H1 (cell line): ENCODE results near the gene PRR5L. TPM values are rescaled to one million over a fixed set of nuclear protein-coding genes. Genes with fewer than 3 reads are reported as not detected.

Source experiments
- CTCF ChIA-PET: fragments of 300-600 bp; sonication (Branson Sonifier 250); formaldehyde crosslinking; loops from one replicate; lab custom pipeline; 2021; ENCODE audit not compliant: partially characterized antibody; lab: Charles Lee
- POLR2A ChIA-PET: fragments of 300-600 bp; sonication (Branson Sonifier 250); formaldehyde crosslinking; loops from one replicate; lab custom pipeline; 2021; ENCODE audit warnings: inconsistent platforms; ENCODE audit not compliant: partially characterized antibody; lab: Charles Lee
- DNase-seq, 2 experiments: peaks; one replicate each; pipeline versions ENCODE4 v3.0.0 to v3.0.0-alpha.2; 2010 to 2022; ENCODE audit warnings: low spot score in 2 of 2, low read depth in 1 of 2, mixed read lengths in 1 of 2
- FAIRE-seq: peaks from 2 replicates; lab custom pipeline; 2011; peaks lifted over from hg19 to GRCh38; lab: Jason Lieb, UNC
- H2AFZ ChIP-seq: 2 replicates; pipeline ENCODE4 v1.8.1; 2012; ENCODE audit warnings: low read length, inconsistent platforms
- H2AK5ac ChIP-seq: 2 replicates; pipeline ENCODE4 v1.6.1; 2013; ENCODE audit warnings: low read depth, low read length
- H2BK120ac ChIP-seq: replicated peaks from 2 replicates; pipeline ENCODE3; 2013; ENCODE audit warnings: low read depth, low read length, inconsistent platforms
- H2BK12ac ChIP-seq: 2 replicates; pipeline ENCODE4 v1.6.1; 2013; ENCODE audit warnings: low read depth, low read length
- H2BK15ac ChIP-seq: 2 replicates; pipeline ENCODE4 v1.6.1; 2013; ENCODE audit warnings: low read length
- H2BK20ac ChIP-seq: 2 replicates; pipeline ENCODE4 v1.6.1; 2013; ENCODE audit warnings: low read length
- H2BK5ac ChIP-seq: 2 replicates; pipeline ENCODE4 v1.6.1; 2013; ENCODE audit warnings: low read depth, low read length
- H3K14ac ChIP-seq: 2 replicates; pipeline ENCODE4 v1.6.1; 2013; ENCODE audit warnings: inconsistent platforms; ENCODE audit not compliant: insufficient read length
- H3K18ac ChIP-seq: 2 replicates; pipeline ENCODE4 v1.6.1; 2013; ENCODE audit warnings: low read length; ENCODE audit errors: extremely low read depth
- H3K23ac ChIP-seq: 2 replicates; pipeline ENCODE4 v1.6.1; 2013; ENCODE audit warnings: inconsistent platforms; ENCODE audit not compliant: insufficient read length
- H3K23me2 ChIP-seq: 2 replicates; pipeline ENCODE4 v1.6.1; 2013; ENCODE audit warnings: low read depth, low read length
- H3K27ac ChIP-seq: 2 replicates; pipeline ENCODE4 v1.6.1; 2011; ENCODE audit warnings: low read depth, low read length, inconsistent platforms
- H3K27me3 ChIP-seq, 4 experiments: replicated peaks in 1 of 4; 1 replicate in 1 of 4; 2 replicates in 3 of 4; pipeline versions ENCODE4 v1.6.1 to v1.8.1; 2011 to 2013; ENCODE audit warnings: low read length in 3 of 4, mild to moderate bottlenecking in 3 of 4, inconsistent platforms in 2 of 4, mixed read lengths in 2 of 4, moderate library complexity in 1 of 4; ENCODE audit not compliant: control insufficient read depth in 3 of 4, insufficient read depth in 3 of 4; ENCODE audit errors: extremely low read depth in 1 of 4
- H3K36me3 ChIP-seq, 4 experiments: 2 replicates each; pipeline versions ENCODE4 v1.6.1 to v1.8.1; 2011 to 2013; ENCODE audit warnings: mild to moderate bottlenecking in 4 of 4, low read length in 3 of 4, moderate library complexity in 2 of 4, control low read depth in 1 of 4, inconsistent platforms in 1 of 4; ENCODE audit not compliant: insufficient read depth in 4 of 4, control insufficient read depth in 2 of 4
- H3K4ac ChIP-seq: replicated peaks from 2 replicates; pipeline ENCODE3; 2013; ENCODE audit warnings: low read length, low read depth, mixed read lengths, inconsistent platforms; ENCODE audit not compliant: insufficient read length
- H3K4me1 ChIP-seq, 4 experiments: replicated peaks in 1 of 4; 1 replicate in 1 of 4; 2 replicates in 3 of 4; pipeline versions ENCODE4 v1.6.1 to v1.8.1; 2011 to 2013; ENCODE audit warnings: low read length in 3 of 4, inconsistent platforms in 2 of 4, mixed read lengths in 1 of 4; ENCODE audit not compliant: insufficient read depth in 4 of 4, control insufficient read depth in 3 of 4
- H3K4me2 ChIP-seq, 2 experiments: 2 replicates each; pipeline versions ENCODE4 v1.6.1 to v1.8.1; 2011 to 2013; ENCODE audit warnings: low read depth in 2 of 2, low read length in 2 of 2, control low read depth in 1 of 2, inconsistent platforms in 1 of 2, mild to moderate bottlenecking in 1 of 2; ENCODE audit not compliant: insufficient read depth in 1 of 2
- H3K4me3 ChIP-seq, 4 experiments: fragments of 200-600, 300-600 bp in 1 of 4; sonication (generic), shearing (Covaris generic), sonication (Bioruptor Twin) in 1 of 4; 2 replicates each; pipeline versions ENCODE4 v1.5.1 to v1.8.1; 2011 to 2016; ENCODE audit warnings: low read length in 4 of 4, low read depth in 3 of 4, control low read depth in 2 of 4, inconsistent platforms in 2 of 4, mild to moderate bottlenecking in 2 of 4, mixed read lengths in 1 of 4, moderate library complexity in 1 of 4; ENCODE audit not compliant: insufficient read depth in 2 of 4; ENCODE audit errors: extremely low read depth in 1 of 4
- H3K56ac ChIP-seq: replicated peaks from 2 replicates; pipeline ENCODE3; 2013; ENCODE audit warnings: low read depth, mild to moderate bottlenecking, mixed read lengths, low read length, inconsistent platforms; ENCODE audit not compliant: insufficient read length
- H3K79me1 ChIP-seq: 2 replicates; pipeline ENCODE4 v1.6.1; 2013; ENCODE audit warnings: low read depth, low read length, control low read depth
- H3K79me2 ChIP-seq, 2 experiments: 2 replicates each; pipeline versions ENCODE4 v1.6.1 to v1.8.1; 2012 to 2013; ENCODE audit warnings: low read length in 2 of 2, mild to moderate bottlenecking in 2 of 2, inconsistent platforms in 1 of 2; ENCODE audit not compliant: insufficient read depth in 2 of 2, control insufficient read depth in 1 of 2
- H3K9ac ChIP-seq, 4 experiments: replicated peaks in 1 of 4; 1 replicate in 1 of 4; 2 replicates in 3 of 4; pipeline versions ENCODE4 v1.6.1 to v1.8.1; 2011 to 2013; ENCODE audit warnings: low read depth in 3 of 4, low read length in 3 of 4, control low read depth in 2 of 4, mild to moderate bottlenecking in 2 of 4, moderate library complexity in 2 of 4, inconsistent platforms in 1 of 4; ENCODE audit errors: extremely low read depth in 1 of 4
- H3K9me3 ChIP-seq, 2 experiments: 2 replicates each; pipeline versions ENCODE4 v1.6.1 to v1.8.1; 2012 to 2013; ENCODE audit warnings: mild to moderate bottlenecking in 2 of 2, moderate library complexity in 2 of 2, control low read depth in 1 of 2, inconsistent platforms in 1 of 2, low read depth in 1 of 2, low read length in 1 of 2, mixed read lengths in 1 of 2; ENCODE audit not compliant: insufficient read depth in 2 of 2
- H4K20me1 ChIP-seq, 2 experiments: replicated peaks in 1 of 2; 2 replicates each; pipeline versions ENCODE3 to v1.8.1; 2011 to 2013; ENCODE audit warnings: inconsistent platforms in 2 of 2, low read length in 2 of 2, mild to moderate bottlenecking in 1 of 2; ENCODE audit not compliant: insufficient read depth in 2 of 2, control insufficient read depth in 1 of 2
- H4K5ac ChIP-seq: 2 replicates; pipeline ENCODE4 v1.6.1; 2013; ENCODE audit warnings: low read length, low read depth, mixed read lengths, inconsistent platforms; ENCODE audit not compliant: insufficient read length
- H4K8ac ChIP-seq: 2 replicates; pipeline ENCODE4 v1.8.0; 2013; ENCODE audit warnings: mild to moderate bottlenecking, moderate library complexity, low read length, inconsistent platforms; ENCODE audit not compliant: insufficient read depth; ENCODE audit errors: extremely low read depth
- H4K91ac ChIP-seq: replicated peaks from 2 replicates; pipeline ENCODE3; 2013; ENCODE audit warnings: low read length, mixed read lengths, inconsistent platforms; ENCODE audit not compliant: insufficient read length
- BCL11A ChIP-seq, 2 experiments: IDR thresholded peaks; one replicate each; pipeline ENCODE4 v1.6.1; 2011; ENCODE audit warnings: low read depth in 2 of 2, low read length in 2 of 2, mild to moderate bottlenecking in 2 of 2
- CHD1 ChIP-seq: IDR thresholded peaks from 2 replicates; pipeline ENCODE4 v1.6.1; 2012; ENCODE audit warnings: low read depth, low read length, improper control_type of control experiment
- EZH2 ChIP-seq: fragments of 200-600 bp; sonication (generic); IDR thresholded peaks from 2 replicates; pipeline ENCODE4 v1.7.1; 2012; ENCODE audit warnings: low read depth, mild to moderate bottlenecking, moderate library complexity, low read length, inconsistent platforms; ENCODE audit not compliant: severe bottlenecking
- GTF2F1 ChIP-seq: IDR thresholded peaks from 2 replicates; pipeline ENCODE4 v1.6.1; 2012; ENCODE audit warnings: low read depth, low read length, improper control_type of control experiment, borderline replicate concordance
- HDAC6 ChIP-seq: IDR thresholded peaks from one replicate; pipeline ENCODE4 v1.7.1; 2012; ENCODE audit warnings: low read depth, mild to moderate bottlenecking, inconsistent platforms, low read length, moderate library complexity
- KDM4A ChIP-seq: IDR thresholded peaks from one replicate; pipeline ENCODE4 v1.7.1; 2012; ENCODE audit warnings: low read depth, mild to moderate bottlenecking, moderate library complexity, low read length, inconsistent platforms; ENCODE audit not compliant: severe bottlenecking
- MAFK ChIP-seq: IDR thresholded peaks from 2 replicates; pipeline ENCODE4 v1.6.1; 2012; ENCODE audit warnings: low read depth, mild to moderate bottlenecking, improper control_type of control experiment, low read length
- NRF1 ChIP-seq: IDR thresholded peaks from 2 replicates; pipeline ENCODE4 v1.6.1; 2011; ENCODE audit warnings: mild to moderate bottlenecking, low read depth, low read length, improper control_type of control experiment
- SUZ12 ChIP-seq: fragments of 200-600 bp; sonication (generic); IDR thresholded peaks from 2 replicates; pipeline ENCODE4 v1.6.1; 2012; ENCODE audit warnings: mild to moderate bottlenecking, inconsistent platforms, low read length, moderate library complexity, mixed read lengths
- TAF7 ChIP-seq: optimal IDR thresholded peaks from 2 replicates; pipeline ENCODE3; 2011; ENCODE audit warnings: low read depth, mild to moderate bottlenecking, inconsistent platforms, low read length, moderate library complexity, borderline replicate concordance
- ZNF274 ChIP-seq: IDR thresholded peaks from 2 replicates; pipeline ENCODE4 v1.7.0; 2012; ENCODE audit warnings: low read length, borderline replicate concordance; ENCODE audit errors: extremely low read depth
- WGBS, 2 experiments: shearing (Covaris generic) in 1 of 2; methylation state at CpG; one replicate each; pipeline versions ENCODE4 v1.1.6 to v1.1.7; 2013 to 2015; ENCODE audit warnings: low lambda C conversion rate in 2 of 2, mixed read lengths in 2 of 2, inconsistent platforms in 1 of 2, low coverage in 1 of 2, missing lambda C conversion rate in 1 of 2; ENCODE audit not compliant: insufficient replicate concordance in 2 of 2, insufficient coverage in 1 of 2, insufficient read length in 1 of 2; ENCODE audit errors: extremely low coverage in 1 of 2, missing lambda C conversion rate in 1 of 2; 5-methylcytosine and 5-hydroxymethylcytosine counted together
- polyA plus RNA-seq, 7 experiments: library from polyadenylated mRNA; depleted of rRNA in 3 of 7; stranded (reverse) in 5 of 7; unstranded in 2 of 7; fragments of >200 nt in 5 of 7; fragments of 200-250 nt in 2 of 7; gene quantifications; 1 replicate in 5 of 7; 2 replicates in 1 of 7; 4 replicates in 1 of 7; pipeline versions ENCODE4 v1.2.1 to v1.2.3, GENCODE V29; 2011 to 2013; ENCODE audit warnings: missing spikeins in 2 of 7, mixed read lengths in 2 of 7
- total RNA-seq: library from RNA; stranded (reverse); fragmentation: NEBNext Ultra II Directional; extraction: Animal tissue kit (Norgen Biotek cat#: 25700); gene quantifications from 2 replicates; pipeline ENCODE4 v1.2.1, GENCODE V29; 2021
- TF ChIP-seq, protein P1 (sequence below), 3 experiments: IDR thresholded peaks; 1 replicate in 2 of 3; 2 replicates in 1 of 3; pipeline versions ENCODE4 v1.5.1 to v1.6.1; 2011; ENCODE audit warnings: low read length in 3 of 3, mild to moderate bottlenecking in 3 of 3, inconsistent platforms in 2 of 3, low read depth in 1 of 3, moderate library complexity in 1 of 3; ENCODE audit not compliant: insufficient read depth in 1 of 3; ENCODE audit errors: control extremely low read depth in 1 of 3

PRR5L gene
- total and polyA plus RNA-seq, 2 of the 8 experiments (the other 6 are each of a cell fraction or from before 2014, with no cell fraction given): 6.6 to 10.1 TPM

DNA sequence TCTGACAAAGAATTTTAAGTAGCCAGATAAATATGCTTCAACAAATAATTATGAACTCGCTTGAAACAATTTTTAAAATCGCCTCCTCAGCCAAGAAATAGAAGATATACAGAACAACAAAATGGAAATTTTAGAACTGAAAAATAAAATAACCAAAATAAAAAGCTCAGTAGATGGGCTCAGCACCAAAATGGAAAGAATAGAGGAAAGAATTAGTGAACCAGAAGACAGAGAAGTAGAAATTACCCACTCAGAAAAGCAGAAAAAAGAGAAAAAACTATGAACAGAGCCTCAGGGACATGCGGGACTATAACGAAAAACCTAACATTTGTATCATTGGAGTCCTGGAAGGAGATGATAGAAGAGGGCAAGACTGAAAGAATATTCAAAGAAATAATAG lies 14.2 kb upstream of the PRR5L start:
- Histone ChIP-seq H3K36me3 (no peaks in the 10 kb centered on the region), H3K4me2 (no peak overlapping the region), H3K56ac (no peak overlapping the region), H3K27ac (no peak overlapping the region), H3K23ac (no peak overlapping the region), H3K4me1 (no peaks in the 10 kb centered on the region), H2BK5ac (no peak overlapping the region), H4K20me1 (no peaks in the 10 kb centered on the region), H3K9me3 (no peaks in the 10 kb centered on the region), H2BK20ac (no peak overlapping the region), H4K91ac (no peak overlapping the region), H2AK5ac (no peak overlapping the region), H4K8ac (no peak overlapping the region), H2BK15ac (no peak overlapping the region), H3K79me1 (no peaks in the 10 kb centered on the region), H3K79me2 (no peaks in the 10 kb centered on the region), H2BK12ac (no peak overlapping the region), H3K4me3 (no peak overlapping the region), H3K4ac (no peak overlapping the region), H2BK120ac (no peak overlapping the region), H3K23me2 (no peaks in the 10 kb centered on the region), H4K5ac (no peak overlapping the region), H3K9ac (no peak overlapping the region), H3K27me3 (no peaks in the 10 kb centered on the region), H3K14ac (no peak overlapping the region), H2AFZ (no peak overlapping the region), H3K18ac (no peak overlapping the region)
- WGBS, 2 experiments: 96% methylated on average over 4 of the region's 4 CpGs; no CpG with 5 or more reads in 1 of the 2 experiments
- POLR2A ChIA-PET: interaction anchor here (0.6 kb wide), 1 partner anchor 648 kb away, joined by 3 read pairs; no protein-coding TSS in a partner anchor
- CTCF ChIA-PET: interaction anchor here (1.0 to 4.3 kb wide), 6 partner anchors 10 to 738 kb away, joined by 3 to 34 read pairs (median 4); no protein-coding TSS in a partner anchor
- DNase-seq (no peak), FAIRE-seq (no peak)
- TF ChIP-seq, protein P1, sequence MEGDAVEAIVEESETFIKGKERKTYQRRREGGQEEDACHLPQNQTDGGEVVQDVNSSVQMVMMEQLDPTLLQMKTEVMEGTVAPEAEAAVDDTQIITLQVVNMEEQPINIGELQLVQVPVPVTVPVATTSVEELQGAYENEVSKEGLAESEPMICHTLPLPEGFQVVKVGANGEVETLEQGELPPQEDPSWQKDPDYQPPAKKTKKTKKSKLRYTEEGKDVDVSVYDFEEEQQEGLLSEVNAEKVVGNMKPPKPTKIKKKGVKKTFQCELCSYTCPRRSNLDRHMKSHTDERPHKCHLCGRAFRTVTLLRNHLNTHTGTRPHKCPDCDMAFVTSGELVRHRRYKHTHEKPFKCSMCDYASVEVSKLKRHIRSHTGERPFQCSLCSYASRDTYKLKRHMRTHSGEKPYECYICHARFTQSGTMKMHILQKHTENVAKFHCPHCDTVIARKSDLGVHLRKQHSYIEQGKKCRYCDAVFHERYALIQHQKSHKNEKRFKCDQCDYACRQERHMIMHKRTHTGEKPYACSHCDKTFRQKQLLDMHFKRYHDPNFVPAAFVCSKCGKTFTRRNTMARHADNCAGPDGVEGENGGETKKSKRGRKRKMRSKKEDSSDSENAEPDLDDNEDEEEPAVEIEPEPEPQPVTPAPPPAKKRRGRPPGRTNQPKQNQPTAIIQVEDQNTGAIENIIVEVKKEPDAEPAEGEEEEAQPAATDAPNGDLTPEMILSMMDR (IDR thresholded peaks at IDR 0.05; ENCODE audit: control extremely low read depth in 1 of 3, insufficient read depth in 1 of 3, low read depth in 1 of 3, low read length in 3 of 3): no peak
- TF ChIP-seq BCL11A (IDR thresholded peaks at IDR 0.05; ENCODE audit: low read depth in 2 of 2, low read length in 2 of 2) (no peak), CHD1 (no peak), HDAC6 (no peak), TAF7 (no peak), SUZ12 (no peak), MAFK (no peak), GTF2F1 (no peak), EZH2 (no peak), KDM4A (no peak), NRF1 (no peak), ZNF274 (no peak)
